Measurements from ENCODE around the gene EIF3L. TPM values are rescaled to one million over a fixed set of nuclear protein-coding genes. Genes with fewer than 3 reads are reported as not detected.

EIF3L gene
- polyA plus RNA-seq, 3 donors = 209 to 503 (median 246) TPM

- intact Hi-C loops (cut with micrococcal nuclease) = no loop called here
- Histone ChIP-seq H4K20me1 (ENCODE audit: insufficient read depth, low read length) (no peaks in the 10 kb centered on the region), H3K36me3 (replicated peaks in 1 of 2; ENCODE audit: control insufficient read depth in 1 of 2, insufficient read depth in 2 of 2, low read length in 2 of 2) (peaks cover 0 to 2% of the 10 kb centered on the region in 2 donors), H3K9me3 (replicated peaks in 1 of 2; ENCODE audit: control insufficient read depth in 1 of 2, insufficient read depth in 1 of 2, low read length in 2 of 2) (no peaks in the 10 kb centered on the region), H3K27me3 (ENCODE audit: control insufficient read depth in 2 of 2, insufficient read depth in 2 of 2, low read length in 2 of 2) (no peaks in the 10 kb centered on the region), H3K9ac (ENCODE audit: insufficient read depth, low read length, poor library complexity, severe bottlenecking) (no peak overlapping the region), H3K4me1 (ENCODE audit: control insufficient read depth in 1 of 2, insufficient read depth in 2 of 2, low read length in 2 of 2) (peaks cover 10 to 14% of the 10 kb centered on the region in 2 donors), H3K4me3 (replicated peaks in 1 of 3; ENCODE audit: low read depth in 2 of 3, low read length in 3 of 3) (no peak overlapping the region), H3K27ac (ENCODE audit: low read depth in 1 of 2, low read length in 2 of 2) (no peak overlapping the region), H3K79me2 (ENCODE audit: insufficient read depth, low read length) (no peaks in the 10 kb centered on the region), H2AFZ (ENCODE audit: insufficient read depth, low read depth, low read length, poor library complexity, severe bottlenecking) (no peak overlapping the region), H3K4me2 (replicated peaks; ENCODE audit: extremely low read depth, low read length, poor library complexity, severe bottlenecking) (no peak overlapping the region)
- no peak for DNase-seq
- no CpG with 5 or more reads among the region's 2 CpGs for WGBS (ENCODE audit: insufficient coverage)
- Mint-ChIP-seq H3K27me3 (ENCODE audit: low read depth in 3 of 3) (peaks cover 0 to 5% (median 3%) of the 10 kb centered on the region in 3 donors), H3K36me3 (peaks cover 0 to 6% of the 10 kb centered on the region in 2 donors), H3K9me3 (no peaks in the 10 kb centered on the region), H3K27ac (peak overlapping the region in 1 of 7 donors; percentile 33), H3K4me1 (peaks cover 24% of the 10 kb centered on the region), H3K4me3 (no peak overlapping the region)
- no peak for TF ChIP-seq CTCF (IDR thresholded peaks at IDR 0.05)
Observed at GRCh38 chr22:37897807-37898206, 48.6 kb downstream of the EIF3L start.

- H3K4me3 Mint-ChIP-seq = no peak overlapping the region
- H3K4me1 Mint-ChIP-seq = peaks cover 24% of the 10 kb centered on the region
- no peak for TF ChIP-seq CTCF (IDR thresholded peaks at IDR 0.05)
- DNase-seq = no peak
- WGBS (ENCODE audit: insufficient coverage) = 73% methylated on average over 3 of the region's 9 CpGs
- H3K27me3 ChIP-seq (ENCODE audit: control insufficient read depth in 2 of 2, insufficient read depth in 2 of 2, low read length in 2 of 2) = no peaks in the 10 kb centered on the region
- no peaks in the 10 kb centered on the region for H3K79me2 ChIP-seq (ENCODE audit: insufficient read depth, low read length)
- H3K4me1 ChIP-seq (ENCODE audit: control insufficient read depth in 1 of 2, insufficient read depth in 2 of 2, low read length in 2 of 2) = peaks cover 10 to 14% of the 10 kb centered on the region in 2 donors
- H3K36me3 ChIP-seq (replicated peaks in 1 of 2; ENCODE audit: control insufficient read depth in 1 of 2, insufficient read depth in 2 of 2, low read length in 2 of 2) = no peaks in the 10 kb centered on the region
- H3K36me3 Mint-ChIP-seq = peaks cover 0 to 2% of the 10 kb centered on the region in 2 donors
- no peaks in the 10 kb centered on the region for H3K9me3 ChIP-seq (replicated peaks in 1 of 2; ENCODE audit: control insufficient read depth in 1 of 2, insufficient read depth in 1 of 2, low read length in 2 of 2)
- intact Hi-C loops (cut with micrococcal nuclease) = no loop called here
- peak overlapping the region in 2 of 7 donors; percentile 25 to 41 for H3K27ac Mint-ChIP-seq
- H3K9ac ChIP-seq (ENCODE audit: insufficient read depth, low read length, poor library complexity, severe bottlenecking) = no peak overlapping the region
- H3K9me3 Mint-ChIP-seq = no peaks in the 10 kb centered on the region
- no peak overlapping the region for H2AFZ ChIP-seq (ENCODE audit: insufficient read depth, low read depth, low read length, poor library complexity, severe bottlenecking)
- H3K4me2 ChIP-seq (replicated peaks; ENCODE audit: extremely low read depth, low read length, poor library complexity, severe bottlenecking) = no peak overlapping the region
- H3K27me3 Mint-ChIP-seq (ENCODE audit: low read depth in 3 of 3) = peaks cover 0 to 5% (median 3%) of the 10 kb centered on the region in 3 donors
- no peak overlapping the region for H3K4me3 ChIP-seq (replicated peaks in 1 of 3; ENCODE audit: low read depth in 2 of 3, low read length in 3 of 3)
- no peaks in the 10 kb centered on the region for H4K20me1 ChIP-seq (ENCODE audit: insufficient read depth, low read length)
- no peak overlapping the region for H3K27ac ChIP-seq (ENCODE audit: low read depth in 1 of 2, low read length in 2 of 2)
Observed at GRCh38 chr22:37898441-37899181, 49.4 kb downstream of the EIF3L start.
